Keratinocyte (primary cell): ENCODE results near the gene NPIPA5. TPM values are rescaled to one million over a fixed set of nuclear protein-coding genes. Genes with fewer than 3 reads are reported as not detected.
"Not testable (repeated sequence)": the region's sequence is repeated elsewhere in the genome, so short reads cannot be mapped to it uniquely, and the experiment has no call there.

ENCODE experiments used
- DNase-seq: peaks from one replicate; pipeline ENCODE4 v3.0.0-alpha.2; 2011; ENCODE audit warnings: low read depth, missing footprints, low spot score
- FAIRE-seq: peaks from 2 replicates; lab custom pipeline; 2011; peaks lifted over from hg19 to GRCh38; lab: Jason Lieb, UNC
- H2AFZ ChIP-seq: 2 replicates; pipeline ENCODE4 v1.6.0; 2012; ENCODE audit warnings: low read length, control low read depth, inconsistent platforms; ENCODE audit not compliant: control insufficient read depth
- H3K27ac ChIP-seq: 2 replicates; pipeline ENCODE4 v1.5.1; 2011; ENCODE audit warnings: low read length; ENCODE audit not compliant: control insufficient read depth, insufficient read depth
- H3K27me3 ChIP-seq: 3 replicates; pipeline ENCODE4 v1.6.0; 2011; ENCODE audit warnings: low read length; ENCODE audit not compliant: control insufficient read depth, insufficient read depth; ENCODE audit errors: extremely low read depth
- H3K36me3 ChIP-seq, 2 experiments: 2 replicates in 1 of 2; 3 replicates in 1 of 2; pipeline ENCODE4 v1.5.1; 2011; ENCODE audit warnings: low read length in 2 of 2, mild to moderate bottlenecking in 1 of 2; ENCODE audit not compliant: control insufficient read depth in 2 of 2, insufficient read depth in 2 of 2; ENCODE audit errors: extremely low read depth in 1 of 2
- H3K4me1 ChIP-seq: 3 replicates; pipeline ENCODE4 v1.5.1; 2011; ENCODE audit warnings: low read length; ENCODE audit not compliant: control insufficient read depth, insufficient read depth; ENCODE audit errors: extremely low read depth
- H3K4me2 ChIP-seq: 3 replicates; pipeline ENCODE4 v1.6.0; 2011; ENCODE audit warnings: low read depth, low read length; ENCODE audit not compliant: control insufficient read depth, insufficient read depth; ENCODE audit errors: extremely low read depth
- H3K4me3 ChIP-seq, 3 experiments: fragments of 200-600 bp in 1 of 3; sonication (generic) in 1 of 3; 2 replicates in 2 of 3; 3 replicates in 1 of 3; pipeline ENCODE4 v1.5.1; 2011 to 2016; ENCODE audit warnings: low read length in 3 of 3, mild to moderate bottlenecking in 3 of 3, control low read depth in 2 of 3, inconsistent platforms in 1 of 3, low read depth in 1 of 3, mixed read lengths in 1 of 3, mixed run types in 1 of 3, moderate library complexity in 1 of 3; ENCODE audit not compliant: control insufficient read depth in 2 of 3, insufficient read depth in 2 of 3; ENCODE audit errors: extremely low read depth in 1 of 3
- H3K79me2 ChIP-seq: 2 replicates; pipeline ENCODE4 v1.6.0; 2012; ENCODE audit warnings: low read length; ENCODE audit not compliant: control insufficient read depth, insufficient read depth
- H3K9ac ChIP-seq: 3 replicates; pipeline ENCODE4 v1.6.0; 2011; ENCODE audit warnings: low read length; ENCODE audit not compliant: control insufficient read depth, insufficient read depth; ENCODE audit errors: extremely low read depth
- H3K9me1 ChIP-seq: 3 replicates; pipeline ENCODE4 v1.6.0; 2011; ENCODE audit warnings: low read length; ENCODE audit not compliant: control insufficient read depth, insufficient read depth; ENCODE audit errors: extremely low read depth
- H3K9me3 ChIP-seq: 2 replicates; pipeline ENCODE4 v1.5.1; 2012; ENCODE audit warnings: low read depth, low read length; ENCODE audit not compliant: control insufficient read depth
- H4K20me1 ChIP-seq: 3 replicates; pipeline ENCODE4 v1.6.0; 2011; ENCODE audit warnings: low read length; ENCODE audit not compliant: control insufficient read depth, insufficient read depth; ENCODE audit errors: extremely low read depth
- CTCF ChIP-seq, 3 experiments: IDR thresholded peaks in 1 of 3; conservative IDR thresholded peaks in 1 of 3; optimal IDR thresholded peaks in 1 of 3; 2 replicates in 2 of 3; 3 replicates in 1 of 3; pipeline versions ENCODE3 to v1.5.1; 2011; ENCODE audit warnings: low read length in 3 of 3, mild to moderate bottlenecking in 3 of 3, moderate library complexity in 2 of 3, control low read depth in 1 of 3, inconsistent platforms in 1 of 3; ENCODE audit not compliant: insufficient read depth in 2 of 3; ENCODE audit errors: extremely low read depth in 1 of 3
- EZH2 ChIP-seq: IDR thresholded peaks from one replicate; pipeline ENCODE4 v1.6.1; 2012; ENCODE audit warnings: inconsistent platforms, mild to moderate bottlenecking, low read length, moderate library complexity
- dilution Hi-C: fragments of 300-500 bp; cut with MboI; formaldehyde crosslinking; loops from one replicate; pipeline ENCODE4 v1.7.0; 2020; ENCODE audit warnings: low sequenced_read_pairs; ENCODE audit not compliant: extremely low pct_ligation_motif_present
- polyA plus RNA-seq, 5 experiments: library from polyadenylated mRNA; depleted of rRNA in 3 of 5; stranded (reverse) in 3 of 5; stranded (forward) in 1 of 5; unstranded in 1 of 5; fragments of >200 nt; gene quantifications; 1 replicate in 1 of 5; 2 replicates in 3 of 5; 3 replicates in 1 of 5; pipeline versions ENCODE4 v1.2.1 to v1.2.3, GENCODE V29; 2011 to 2012; ENCODE audit warnings: missing spikeins in 2 of 5, low read depth in 1 of 5, low replicate concordance in 1 of 5

NPIPA5 gene
- polyA plus RNA-seq, 1 donor (not counting 4 experiments of a cell fraction or from before 2014, with no cell fraction given), result 9.4 TPM

- Histone ChIP-seq H2AFZ (no peak overlapping the region), H3K4me1 (no peaks in the 10 kb centered on the region), H3K36me3 (no peaks in the 10 kb centered on the region), H3K9me3 (no peaks in the 10 kb centered on the region), H3K27ac (no peak overlapping the region), H3K4me2 (no peak overlapping the region), H3K9me1 (no peaks in the 10 kb centered on the region), H3K9ac (no peak overlapping the region), H4K20me1 (no peaks in the 10 kb centered on the region), H3K27me3 (no peaks in the 10 kb centered on the region), H3K79me2 (no peaks in the 10 kb centered on the region), H3K4me3 (no peak overlapping the region)
- FAIRE-seq (no peak), DNase-seq (no peak)
- dilution Hi-C loops, result no loop called here
- TF ChIP-seq EZH2, result no peak
- TF ChIP-seq CTCF (optimal IDR thresholded peaks at IDR 0.05 in 1 of 3, IDR thresholded peaks at IDR 0.05 in 1 of 3, conservative IDR thresholded peaks at IDR 0.05 in 1 of 3; ENCODE audit: extremely low read depth in 1 of 3, insufficient read depth in 2 of 3, low read length in 3 of 3), result no peak
Observed at GRCh38 chr16:15398618-15399316, 20.7 kb upstream of the NPIPA5 start.

- H3K9me1 ChIP-seq, result no peaks in the 10 kb centered on the region
- dilution Hi-C loops, result no loop called here
- H4K20me1 ChIP-seq, result no peaks in the 10 kb centered on the region
- FAIRE-seq (no peak), DNase-seq (no peak)
- H2AFZ ChIP-seq, result no peak overlapping the region
- H3K4me1 ChIP-seq, result no peaks in the 10 kb centered on the region
- no peak overlapping the region for H3K4me2 ChIP-seq
- no peak overlapping the region for H3K9ac ChIP-seq
- H3K9me3 ChIP-seq, result no peaks in the 10 kb centered on the region
- no peak overlapping the region for H3K27ac ChIP-seq
- H3K27me3 ChIP-seq, result no peaks in the 10 kb centered on the region
- TF ChIP-seq CTCF (optimal IDR thresholded peaks at IDR 0.05 in 1 of 3, IDR thresholded peaks at IDR 0.05 in 1 of 3, conservative IDR thresholded peaks at IDR 0.05 in 1 of 3; ENCODE audit: extremely low read depth in 1 of 3, insufficient read depth in 2 of 3, low read length in 3 of 3) (no peak), EZH2 (no peak)
- H3K4me3 ChIP-seq, result no peak overlapping the region
- H3K36me3 ChIP-seq, result no peaks in the 10 kb centered on the region
- H3K79me2 ChIP-seq, result no peaks in the 10 kb centered on the region
Observed at GRCh38 chr16:15396948-15397594, 19.0 kb upstream of the NPIPA5 start.

GRCh38 chr16:15396509-15396829 lies 18.4 kb upstream of the NPIPA5 start:
- H3K36me3 ChIP-seq, DNase-seq, H3K9me1 ChIP-seq, H3K9me3 ChIP-seq, H3K4me1 ChIP-seq, H3K79me2 ChIP-seq, H3K9ac ChIP-seq, H3K27me3 ChIP-seq, H2AFZ ChIP-seq, H3K4me3 ChIP-seq, H3K27ac ChIP-seq, H3K4me2 ChIP-seq, FAIRE-seq, H4K20me1 ChIP-seq, dilution Hi-C loops: not testable (repeated sequence)
